BE2C (cell line): ENCODE measurements around the gene NOL12.

Experiments used
- DNase-seq: peaks from one replicate; pipeline ENCODE4 v3.0.0-alpha.2; 2020
- H3K27me3 ChIP-seq: fragments of 250-450 bp; sonication (Bioruptor Pico); 2 replicates; pipeline ENCODE4 v1.5.1; 2020; ENCODE audit warnings: mild to moderate bottlenecking
- H3K36me3 ChIP-seq: fragments of 250-450 bp; sonication (Bioruptor Pico); 2 replicates; pipeline ENCODE4 v1.5.1; 2020; ENCODE audit warnings: mild to moderate bottlenecking
- H3K4me1 ChIP-seq: fragments of 250-450 bp; sonication (Bioruptor Pico); 2 replicates; pipeline ENCODE4 v1.5.1; 2020
- H3K4me3 ChIP-seq: 2 replicates; pipeline ENCODE4 v1.5.1; 2011; ENCODE audit warnings: low read depth, low read length
- H3K9me3 ChIP-seq: fragments of 250-450 bp; sonication (Bioruptor Pico); 2 replicates; pipeline ENCODE4 v1.5.1; 2020
- CTCF ChIP-seq: IDR thresholded peaks from 2 replicates; pipeline ENCODE4 v1.5.1; 2012; ENCODE audit warnings: mild to moderate bottlenecking, low read depth, low read length

The NOL12 gene

DNA sequence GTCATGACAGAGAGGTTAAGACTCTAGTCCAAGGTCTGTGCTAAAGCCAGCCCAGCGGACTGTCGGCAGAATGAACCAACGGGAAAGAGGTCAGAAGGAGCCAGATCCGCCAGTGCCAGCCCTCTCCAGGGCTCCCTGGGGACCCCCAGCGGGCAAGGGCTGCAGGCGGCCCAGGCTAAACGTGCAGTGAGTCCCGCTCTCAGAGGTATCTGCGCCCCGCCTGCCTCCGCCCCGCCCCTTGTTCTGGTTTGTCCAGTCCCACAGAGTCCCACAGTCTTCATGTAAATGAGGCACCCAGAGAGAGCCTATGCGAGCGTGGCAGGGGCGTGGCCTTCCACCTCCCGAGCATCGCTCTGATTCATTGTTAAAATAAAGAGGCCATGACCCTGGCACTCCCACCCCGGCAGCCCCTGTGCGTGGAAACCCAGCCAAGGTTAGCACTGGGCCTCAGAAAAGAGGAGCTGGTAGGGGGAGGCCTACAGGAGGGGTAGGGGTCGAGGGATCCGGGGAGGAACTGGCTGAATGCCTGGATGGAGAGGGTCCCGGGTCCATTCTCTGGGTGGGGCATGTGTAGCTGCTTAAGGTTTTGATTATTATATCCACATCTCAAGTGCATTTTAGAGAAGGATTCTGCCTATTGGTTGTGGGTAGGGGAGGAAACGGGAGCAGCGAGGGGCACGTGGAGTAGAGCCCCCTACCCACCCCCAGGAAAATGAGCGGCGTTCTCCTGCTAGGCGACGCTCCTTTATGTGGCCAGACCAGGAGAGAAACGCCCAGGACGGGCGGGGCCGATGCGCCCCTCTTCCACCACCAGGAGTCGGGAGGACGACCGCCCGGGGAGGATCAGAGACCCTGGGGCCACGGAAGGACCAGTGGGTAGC, 10.8 kb downstream of the NOL12 start, which contains the start of gene TRIOBP:
Gene TRIOBP, plus strand, starts transcription at position 392 of the 881 bp plus-strand sequence. CDS start 4,318 bp downstream, outside the sequence.
- Histone ChIP-seq H3K27me3 (no peaks in the 10 kb centered on the region), H3K4me1 (peaks cover 10% of the 10 kb centered on the region), H3K9me3 (no peaks in the 10 kb centered on the region), H3K4me3 (peak within 1 kb of the TSS; percentile 71), H3K36me3 (peaks cover 18% of the 10 kb centered on the region)
- peak; percentile 100 for DNase-seq
- TF ChIP-seq CTCF = peak; percentile 42

GRCh38 chr22:37697538-37697835, 11.3 kb downstream of the NOL12 start:
- no peak for TF ChIP-seq CTCF
- no peaks in the 10 kb centered on the region for H3K9me3 ChIP-seq
- no peak for DNase-seq
- peaks cover 14% of the 10 kb centered on the region for H3K36me3 ChIP-seq
- peaks cover 10% of the 10 kb centered on the region for H3K4me1 ChIP-seq
- no peaks in the 10 kb centered on the region for H3K27me3 ChIP-seq
- H3K4me3 ChIP-seq = peak overlapping the region; percentile 71

GRCh38 chr22:37701141-37701786, 15.1 kb downstream of the NOL12 start:
- Histone ChIP-seq H3K9me3 (no peaks in the 10 kb centered on the region), H3K4me3 (no peak overlapping the region), H3K36me3 (peaks cover 4% of the 10 kb centered on the region), H3K4me1 (peaks cover 4% of the 10 kb centered on the region; the same call in 1 of the 2 replicates), H3K27me3 (no peaks in the 10 kb centered on the region)
- DNase-seq = no peak
- TF ChIP-seq CTCF = no peak

- no peak for DNase-seq
- Histone ChIP-seq H3K36me3 (peaks cover 4% of the 10 kb centered on the region), H3K4me1 (no peaks in the 10 kb centered on the region), H3K4me3 (no peak overlapping the region), H3K9me3 (no peaks in the 10 kb centered on the region), H3K27me3 (no peaks in the 10 kb centered on the region)
- TF ChIP-seq CTCF = no peak
Measured at GRCh38 chr22:37703906-37704305, 17.8 kb downstream of the NOL12 start.

DNA sequence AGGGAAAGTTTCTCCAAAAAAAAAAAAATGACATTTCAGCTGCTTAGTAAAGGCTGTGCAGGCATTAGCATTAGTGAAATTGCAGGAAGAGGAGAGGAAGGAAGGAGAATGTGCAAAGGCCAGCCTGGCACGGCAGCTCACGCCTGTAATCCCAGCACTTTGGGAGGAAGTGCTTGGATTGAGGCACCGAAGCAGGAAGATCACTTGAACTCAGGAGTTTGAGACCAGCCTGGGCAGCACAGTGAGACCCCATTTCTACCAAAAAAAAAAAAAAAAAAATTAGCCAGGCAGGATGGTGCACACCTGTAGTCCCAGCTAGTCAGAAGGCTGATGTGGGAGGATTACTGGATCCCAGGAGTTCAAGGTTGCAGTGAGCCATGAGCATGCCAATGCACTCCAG, 18.5 kb downstream of the NOL12 start:
- Histone ChIP-seq H3K4me3 (no peak overlapping the region), H3K9me3 (no peaks in the 10 kb centered on the region), H3K36me3 (peaks cover 4% of the 10 kb centered on the region), H3K4me1 (no peaks in the 10 kb centered on the region), H3K27me3 (no peaks in the 10 kb centered on the region)
- TF ChIP-seq CTCF = no peak
- DNase-seq = no peak

DNA sequence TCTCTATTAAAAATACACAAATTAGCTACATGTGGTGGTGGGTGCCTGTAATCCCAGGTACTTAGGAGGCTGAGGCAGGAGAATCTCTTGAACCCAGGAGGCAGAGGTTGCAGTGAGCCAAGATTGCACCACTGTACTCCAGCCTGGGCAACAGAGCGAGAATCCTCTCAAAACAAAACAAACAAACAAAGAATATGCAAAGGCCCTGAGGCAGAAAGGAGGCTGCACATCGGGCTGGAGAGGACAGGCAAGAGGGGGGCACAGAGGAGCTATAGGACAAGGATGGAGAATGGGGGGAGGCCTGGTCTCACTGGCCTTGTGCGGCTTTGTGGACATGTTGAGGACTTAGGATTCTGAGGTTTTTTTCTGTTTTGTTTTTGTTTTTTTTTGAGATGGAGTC, 19.1 kb downstream of the NOL12 start:
- DNase-seq = no peak
- TF ChIP-seq CTCF = no peak
- H3K36me3 ChIP-seq = peaks cover 4% of the 10 kb centered on the region
- H3K27me3 ChIP-seq = no peaks in the 10 kb centered on the region
- no peaks in the 10 kb centered on the region for H3K9me3 ChIP-seq
- no peak overlapping the region for H3K4me3 ChIP-seq
- H3K4me1 ChIP-seq = no peaks in the 10 kb centered on the region
